OCI-LY1 (cell line): ENCODE data around the gene PKD2L2.

ENCODE experiments used
- EZH2 ChIP-seq: fragments of 200-600 bp; sonication (generic), shearing (Covaris generic); IDR thresholded peaks from 2 replicates; pipeline ENCODE4 v1.8.0; 2017; ENCODE audit warnings: borderline replicate concordance, mixed run types, mild to moderate bottlenecking, antibody characterized with exemption, low read length, moderate library complexity, mixed read lengths
- TF ChIP-seq, protein P1 (sequence below): fragments of 200-600 bp; sonication (generic), shearing (Covaris generic); IDR thresholded peaks from 2 replicates; pipeline ENCODE4 v1.5.1; 2017; ENCODE audit warnings: mild to moderate bottlenecking, antibody characterized with exemption, low read length, moderate library complexity, mixed read lengths

DNA sequence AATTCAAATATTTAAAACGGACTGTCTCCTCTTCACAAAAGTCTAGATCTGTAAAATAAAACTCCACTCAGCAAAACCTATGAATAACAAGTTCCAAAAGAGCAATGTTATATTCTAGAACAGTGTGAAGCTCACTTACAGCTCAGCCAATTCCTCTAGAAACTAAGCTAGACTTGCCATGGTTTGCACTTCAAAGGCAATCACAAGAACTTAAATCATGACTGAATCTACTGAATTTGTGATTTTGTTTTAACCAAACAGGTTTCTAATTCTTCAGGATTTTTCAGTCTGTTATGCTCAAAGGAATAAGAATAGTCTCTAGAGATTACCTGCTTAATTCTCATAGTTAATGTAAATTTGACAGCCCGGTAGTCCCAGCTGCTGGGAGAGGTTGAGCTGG is 1.4 kb upstream of the PKD2L2 start:
- TF ChIP-seq, protein P1, sequence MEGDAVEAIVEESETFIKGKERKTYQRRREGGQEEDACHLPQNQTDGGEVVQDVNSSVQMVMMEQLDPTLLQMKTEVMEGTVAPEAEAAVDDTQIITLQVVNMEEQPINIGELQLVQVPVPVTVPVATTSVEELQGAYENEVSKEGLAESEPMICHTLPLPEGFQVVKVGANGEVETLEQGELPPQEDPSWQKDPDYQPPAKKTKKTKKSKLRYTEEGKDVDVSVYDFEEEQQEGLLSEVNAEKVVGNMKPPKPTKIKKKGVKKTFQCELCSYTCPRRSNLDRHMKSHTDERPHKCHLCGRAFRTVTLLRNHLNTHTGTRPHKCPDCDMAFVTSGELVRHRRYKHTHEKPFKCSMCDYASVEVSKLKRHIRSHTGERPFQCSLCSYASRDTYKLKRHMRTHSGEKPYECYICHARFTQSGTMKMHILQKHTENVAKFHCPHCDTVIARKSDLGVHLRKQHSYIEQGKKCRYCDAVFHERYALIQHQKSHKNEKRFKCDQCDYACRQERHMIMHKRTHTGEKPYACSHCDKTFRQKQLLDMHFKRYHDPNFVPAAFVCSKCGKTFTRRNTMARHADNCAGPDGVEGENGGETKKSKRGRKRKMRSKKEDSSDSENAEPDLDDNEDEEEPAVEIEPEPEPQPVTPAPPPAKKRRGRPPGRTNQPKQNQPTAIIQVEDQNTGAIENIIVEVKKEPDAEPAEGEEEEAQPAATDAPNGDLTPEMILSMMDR = no peak
- TF ChIP-seq EZH2 = no peak
